Right forelimb (tissue), 1 donor: ENCODE measurements around the gene POLRMT.

Source experiments
- DNase-seq: peaks from one replicate; pipeline ENCODE4 v3.0.0-alpha.2; 2018

POLRMT gene

DNA sequence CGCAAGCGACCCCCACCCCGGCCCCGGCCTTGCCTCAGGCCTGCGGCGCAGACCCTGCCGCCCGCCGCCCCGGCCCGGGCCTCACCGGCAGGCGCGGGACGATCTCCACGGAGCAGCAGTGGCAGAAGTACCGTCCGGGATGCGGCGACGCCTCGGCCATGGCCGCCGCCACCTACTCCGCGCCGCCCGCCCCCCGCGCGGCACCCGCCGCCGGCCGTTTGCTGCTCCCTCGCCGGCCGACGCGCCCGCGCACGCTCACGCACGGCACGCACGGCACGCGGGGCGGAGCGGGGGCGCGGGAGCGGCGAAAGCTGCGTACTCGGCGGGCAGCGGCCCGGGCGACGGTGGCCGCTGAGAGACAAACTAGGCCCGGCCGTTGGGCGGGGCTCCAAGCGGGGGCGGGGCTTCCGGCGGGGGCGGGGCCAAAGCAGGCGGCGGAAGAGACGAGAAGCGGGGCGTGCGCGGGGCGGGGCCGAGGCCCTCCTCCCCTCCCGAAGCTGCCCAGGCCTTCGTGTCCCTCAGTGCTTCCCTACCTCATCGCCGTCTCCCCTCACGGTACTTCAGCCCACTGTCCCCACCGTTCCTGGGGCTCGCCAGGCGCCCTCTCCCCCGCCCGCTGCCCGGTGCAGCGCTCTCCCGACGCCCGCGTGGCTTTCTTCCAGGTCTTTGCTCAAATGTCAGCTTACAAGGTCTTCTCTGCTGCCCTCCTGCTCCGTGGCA, 29.8 kb upstream of the POLRMT start, which contains the start of gene RNF126:
Gene RNF126, minus strand, starts transcription at position 253 of the 720 bp plus-strand sequence. Its CDS starts 93 bp downstream, at position 160.
- peak; percentile 99 for DNase-seq

DNA sequence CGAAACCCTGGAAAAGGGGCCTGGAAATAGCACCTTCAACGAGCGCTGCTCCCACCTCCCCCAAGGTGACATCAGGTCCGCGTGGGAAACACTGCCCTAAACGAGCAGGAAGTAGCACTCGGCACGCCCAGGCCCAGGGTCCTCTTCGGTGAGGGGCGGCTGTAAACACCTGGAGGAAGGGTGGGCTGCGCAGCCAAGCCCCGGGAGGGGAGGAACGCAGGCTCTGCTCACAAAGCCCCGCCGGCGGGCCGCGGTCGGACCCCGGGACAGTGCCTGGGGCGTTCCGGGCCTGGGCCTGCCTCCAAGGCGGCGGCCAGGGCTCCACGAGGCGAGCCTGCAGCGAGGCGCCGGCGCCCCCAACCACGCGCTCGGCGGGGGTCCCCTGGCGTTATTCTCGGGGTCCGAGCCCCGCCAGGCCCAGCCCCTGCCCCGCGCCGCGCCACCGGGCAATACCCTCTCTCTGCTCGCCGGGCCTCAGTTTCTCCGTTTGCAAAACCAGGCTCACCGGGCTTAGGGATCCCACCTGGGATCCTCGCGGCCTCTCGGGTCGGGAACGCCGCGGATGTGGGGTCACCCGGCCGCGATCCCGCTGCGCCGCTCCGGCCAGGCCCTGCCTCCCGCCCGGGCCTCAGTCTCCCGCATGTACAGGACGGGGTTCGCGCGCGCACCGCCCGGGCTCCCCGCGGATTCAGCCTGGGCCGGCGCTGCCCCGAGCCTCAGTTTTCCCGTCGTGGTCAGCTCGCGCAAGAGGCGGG, 29.0 kb upstream of the POLRMT start:
- DNase-seq: no peak

GRCh38 chr19:661427-662196, 28.3 kb upstream of the POLRMT start:
- no peak for DNase-seq

- no peak for DNase-seq
These were observed 27.6 kb upstream of the POLRMT start for GRCh38 chr19:660793-661426.

DNA sequence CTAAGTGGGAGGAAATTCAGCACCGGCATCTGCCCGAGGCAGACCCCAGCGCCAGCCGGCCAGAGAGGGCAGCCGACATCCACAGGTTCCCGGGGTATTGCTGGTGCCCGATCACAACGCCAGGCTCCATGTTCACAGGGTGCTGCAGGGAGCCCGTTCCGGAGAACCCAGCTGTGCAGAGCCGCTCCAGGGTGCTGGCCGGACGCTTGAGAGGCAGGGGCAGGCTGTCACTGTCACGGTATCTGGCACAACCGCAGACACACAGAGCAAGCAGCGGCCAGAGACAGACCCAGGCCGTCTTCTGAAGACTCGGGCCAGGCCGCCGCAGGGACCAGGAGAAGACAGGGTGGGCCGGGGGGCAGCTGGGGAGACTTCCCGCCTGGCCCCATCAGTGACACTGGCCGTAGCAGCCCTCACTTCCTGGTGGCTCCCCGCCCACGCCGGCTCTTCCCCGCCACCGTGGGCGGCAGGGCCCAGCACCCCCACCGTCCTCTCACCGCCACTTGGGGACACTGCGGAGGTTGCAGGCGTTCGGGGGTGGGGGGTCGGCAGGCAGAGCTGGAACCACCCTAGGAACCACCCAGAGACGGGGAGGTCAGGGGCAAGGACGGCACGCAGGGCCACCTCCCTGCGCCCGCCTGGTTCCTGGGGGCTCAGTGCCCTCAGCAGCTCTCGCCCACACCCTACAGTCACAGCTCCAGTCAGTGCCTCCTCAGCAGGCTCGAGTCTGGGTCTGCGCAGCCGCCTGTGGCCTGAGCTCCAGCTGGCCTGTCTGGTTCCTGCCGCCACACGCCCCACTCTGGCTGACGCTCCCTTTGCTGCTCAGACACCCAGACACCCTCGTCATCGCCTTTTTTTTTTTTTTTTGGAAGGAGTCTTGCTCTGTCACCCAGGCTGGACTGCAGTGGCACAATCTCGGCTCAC, 25.8 kb upstream of the POLRMT start:
- DNase-seq: no peak

GRCh38 chr19:658059-658839, 24.9 kb upstream of the POLRMT start:
- no peak for DNase-seq

GRCh38 chr19:657611-658010, 24.3 kb upstream of the POLRMT start:
- DNase-seq: no peak

GRCh38 chr19:656751-657559, 23.6 kb upstream of the POLRMT start:
- no peak for DNase-seq

GRCh38 chr19:655691-656090, 22.4 kb upstream of the POLRMT start:
- no peak for DNase-seq

- DNase-seq: no peak
These were observed 20.1 kb upstream of the POLRMT start for GRCh38 chr19:653425-653824.

DNA sequence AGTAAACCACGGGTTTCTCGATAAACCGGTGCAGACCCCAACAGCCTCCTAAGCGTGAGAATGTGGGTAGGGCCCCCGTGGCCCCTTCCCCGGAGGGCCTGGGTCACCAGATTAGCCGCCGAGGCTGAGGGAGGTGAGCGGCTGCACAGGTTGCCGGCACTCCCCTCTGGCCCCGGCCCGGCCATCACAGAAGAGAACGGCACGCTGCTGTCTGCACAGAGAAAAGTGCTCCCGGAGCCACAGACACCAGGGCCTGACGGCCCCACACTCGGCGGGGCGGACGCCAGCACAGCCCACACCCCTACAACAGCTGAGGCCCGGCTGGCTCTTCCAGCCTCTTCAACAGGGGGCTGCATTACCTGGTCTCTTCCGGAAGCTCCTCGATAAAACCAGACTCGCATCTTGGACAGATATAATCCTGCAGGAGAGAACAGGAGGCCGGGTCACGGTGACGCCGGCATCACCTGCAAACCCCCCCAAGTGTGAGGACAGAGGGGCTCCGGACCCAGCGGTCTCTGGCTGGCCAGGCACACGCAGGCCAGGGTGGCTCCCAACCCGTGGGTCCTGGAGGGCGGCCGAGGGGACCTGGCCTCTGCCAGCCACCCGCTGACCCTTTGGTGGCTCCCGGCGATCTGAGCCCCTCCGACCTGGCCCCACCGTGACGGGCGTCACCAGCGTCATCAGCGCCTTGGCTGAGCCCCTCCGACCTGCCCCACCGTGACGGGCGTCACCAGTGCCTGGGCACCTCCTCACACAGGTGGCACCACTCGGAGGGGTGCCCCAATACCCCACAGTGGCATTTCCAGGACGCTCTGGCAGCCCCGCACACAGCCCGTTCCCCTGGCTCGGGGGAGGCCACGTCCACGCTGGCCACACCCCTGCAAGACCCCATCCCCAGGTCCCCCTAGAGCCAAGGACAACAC, 19.4 kb upstream of the POLRMT start:
- DNase-seq: no peak

DNA sequence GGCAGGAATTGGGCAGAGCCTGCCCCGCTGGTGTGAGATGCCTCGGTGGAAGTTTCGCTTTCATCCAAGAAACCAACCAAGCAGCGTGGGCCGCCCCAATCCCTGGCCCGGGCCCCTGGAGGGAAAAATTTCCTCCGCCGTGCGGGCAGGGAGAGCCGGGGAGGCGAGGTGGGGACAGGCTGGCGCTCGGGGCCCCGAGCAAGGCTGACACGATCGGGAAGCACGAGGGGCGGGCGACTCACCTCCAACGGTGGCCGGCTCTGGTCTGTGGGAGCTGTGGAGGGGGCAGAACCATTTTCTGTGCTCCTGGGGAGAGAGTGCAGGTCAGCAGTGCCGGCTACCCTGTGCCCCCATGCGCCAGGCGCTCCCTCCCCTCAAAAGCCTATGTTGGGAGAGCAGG, 18.7 kb upstream of the POLRMT start:
- no peak for DNase-seq

DNA sequence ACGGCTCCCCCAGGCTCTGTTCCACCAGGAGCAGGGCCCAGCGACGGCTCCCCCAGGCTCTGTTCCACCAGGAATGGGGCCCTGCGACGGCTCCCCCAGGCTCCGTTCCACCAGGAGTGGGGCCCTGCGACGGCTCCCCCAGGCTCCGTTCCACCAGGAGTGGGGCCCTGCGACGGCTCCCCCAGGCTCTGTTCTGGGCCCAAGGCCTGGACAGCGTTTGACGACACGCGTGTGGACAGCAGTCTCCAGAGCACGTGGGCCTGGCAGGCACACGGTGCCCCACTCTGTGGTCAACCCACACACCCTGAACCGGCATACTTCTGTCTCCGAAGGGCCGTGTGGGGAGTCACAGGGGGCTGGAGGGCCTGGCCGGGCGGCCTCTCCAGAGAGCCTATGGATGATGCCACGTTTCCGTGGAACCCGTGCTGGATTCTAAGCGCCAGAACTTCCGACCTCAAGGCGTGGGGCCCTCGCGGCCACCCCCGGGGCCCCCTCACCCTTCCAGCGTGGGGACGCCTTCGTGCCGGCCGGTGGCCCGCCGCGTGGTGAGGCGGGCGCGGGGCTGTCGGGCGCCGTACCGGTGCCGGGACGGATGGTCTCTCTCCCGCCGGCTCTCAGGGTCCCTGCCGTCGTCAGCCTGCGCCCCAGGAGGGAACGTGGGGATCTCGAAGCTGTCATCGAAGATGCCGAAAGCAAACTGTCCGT, 17.9 kb upstream of the POLRMT start:
- no peak for DNase-seq

DNA sequence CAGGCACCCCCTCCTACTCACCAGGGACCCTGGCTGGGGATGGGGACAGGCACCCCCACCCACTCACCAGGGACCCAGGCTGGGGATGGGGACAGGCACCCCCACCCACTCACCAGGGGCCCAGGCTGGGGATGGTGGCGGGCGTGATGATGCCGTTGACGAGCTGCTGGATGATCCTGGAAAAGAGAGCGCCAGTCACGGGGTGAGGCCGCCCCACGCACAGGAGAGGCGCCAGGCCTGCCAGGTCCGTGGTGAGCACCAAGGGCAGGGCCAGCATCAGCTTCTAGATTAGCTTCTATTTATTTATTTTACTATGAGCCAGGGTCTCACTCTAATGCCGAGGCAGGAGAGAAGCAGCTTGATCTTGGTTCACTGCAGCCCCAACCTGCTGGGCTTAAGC, 16.8 kb upstream of the POLRMT start:
- no peak for DNase-seq

GRCh38 chr19:648904-649801, 15.8 kb upstream of the POLRMT start:
- DNase-seq: no peak

GRCh38 chr19:648305-648704, 15.0 kb upstream of the POLRMT start:
- no peak for DNase-seq

- DNase-seq: no peak
These were observed 14.4 kb upstream of the POLRMT start for GRCh38 chr19:647566-648284.
